WTC11 (cell line): ENCODE data around the gene RRN3. TPM values are rescaled to one million over a fixed set of nuclear protein-coding genes. Genes with fewer than 3 reads are reported as not detected.

Experiments used
- ATAC-seq: fragments of 200-7000 bp; cut with Tn5 transposase; 2 replicates; pipeline ENCODE4 v1.10.0; 2021; ENCODE audit warnings: mild to moderate bottlenecking, moderate library complexity
- CTCF ChIA-PET: fragments of 300-600 bp; sonication (Branson Sonifier 250); formaldehyde crosslinking; loops from one replicate; lab custom pipeline; 2021; ENCODE audit warnings: antibody characterized with exemption; lab: Charles Lee
- POLR2A ChIA-PET: fragments of 350-600 bp; sonication (Branson Sonifier 250); formaldehyde crosslinking; loops from one replicate; lab custom pipeline; 2021; ENCODE audit warnings: antibody characterized with exemption; lab: Charles Lee
- DNase-seq: peaks from one replicate; pipeline ENCODE4 v3.0.0; 2021; ENCODE audit warnings: low spot score
- H3K27ac Mint-ChIP-seq: 2 replicates; pipeline ENCODE4 v1.8.0; 2021; ENCODE audit warnings: mixed read lengths
- H3K27me3 Mint-ChIP-seq: 2 replicates; pipeline ENCODE4 v1.8.0; 2021; ENCODE audit warnings: low read depth, mild to moderate bottlenecking, moderate library complexity, mixed read lengths
- H3K36me3 Mint-ChIP-seq: 2 replicates; pipeline ENCODE4 v1.8.0; 2021; ENCODE audit warnings: mixed read lengths
- H3K4me1 Mint-ChIP-seq: 2 replicates; pipeline ENCODE4 v1.8.0; 2022; ENCODE audit warnings: mixed read lengths
- H3K4me3 Mint-ChIP-seq: 2 replicates; pipeline ENCODE4 v1.8.0; 2021; ENCODE audit warnings: mild to moderate bottlenecking, moderate library complexity, mixed read lengths
- H3K9me3 Mint-ChIP-seq: 2 replicates; pipeline ENCODE4 v1.8.0; 2021; ENCODE audit warnings: mixed read lengths
- ATF1 ChIP-seq: sonication (generic); formaldehyde crosslinking; IDR thresholded peaks from 2 replicates; pipeline ENCODE4 v1.8.1; 2023; ENCODE audit warnings: mild to moderate bottlenecking, moderate library complexity, missing genetic modification reagents
- CTCF ChIP-seq: fragments of 200-600 bp; IDR thresholded peaks from 2 replicates; pipeline ENCODE4 v1.8.0; 2022; ENCODE audit warnings: antibody characterized with exemption
- ELF4 ChIP-seq: sonication (generic); formaldehyde crosslinking; IDR thresholded peaks from 2 replicates; pipeline ENCODE4 v1.8.1; 2022; ENCODE audit warnings: low read depth, mild to moderate bottlenecking, moderate library complexity, missing genetic modification reagents
- ESRRA ChIP-seq: sonication (generic); formaldehyde crosslinking; IDR thresholded peaks from 2 replicates; pipeline ENCODE4 v1.8.1; 2022; ENCODE audit warnings: mild to moderate bottlenecking, missing genetic modification reagents, borderline replicate concordance
- FOXP1 ChIP-seq: sonication (generic); formaldehyde crosslinking; IDR thresholded peaks from 2 replicates; pipeline ENCODE4 v1.8.0; 2022; ENCODE audit warnings: missing genetic modification reagents, mild to moderate bottlenecking, moderate library complexity, borderline replicate concordance
- FOXP4 ChIP-seq: sonication (generic); formaldehyde crosslinking; IDR thresholded peaks from 2 replicates; pipeline ENCODE4 v1.8.0; 2022; ENCODE audit warnings: mild to moderate bottlenecking, missing genetic modification reagents
- IRF1 ChIP-seq: sonication (generic); formaldehyde crosslinking; IDR thresholded peaks from 2 replicates; pipeline ENCODE4 v1.8.0; 2023; ENCODE audit warnings: missing genetic modification reagents
- IRF2 ChIP-seq: sonication (generic); formaldehyde crosslinking; IDR thresholded peaks from 2 replicates; pipeline ENCODE4 v1.8.0; 2022; ENCODE audit warnings: low read depth, missing genetic modification reagents, borderline replicate concordance
- JUN ChIP-seq: sonication (generic); formaldehyde crosslinking; IDR thresholded peaks from 2 replicates; pipeline ENCODE4 v1.8.0; 2023; ENCODE audit warnings: mild to moderate bottlenecking, missing genetic modification reagents
- KAT7 ChIP-seq: sonication (generic); formaldehyde crosslinking; IDR thresholded peaks from 2 replicates; pipeline ENCODE4 v1.8.1; 2023; ENCODE audit warnings: missing genetic modification reagents, mild to moderate bottlenecking, borderline replicate concordance
- MAX ChIP-seq: sonication (generic); formaldehyde crosslinking; IDR thresholded peaks from 2 replicates; pipeline ENCODE4 v1.8.0; 2022; ENCODE audit warnings: mild to moderate bottlenecking, missing genetic modification reagents
- NFATC4 ChIP-seq: fragments of 250-450 bp; sonication (Bioruptor Pico); IDR thresholded peaks from 2 replicates; pipeline ENCODE4 v1.9.0; 2021; ENCODE audit warnings: mild to moderate bottlenecking
- OVOL2 ChIP-seq: fragments of 250-450 bp; sonication (Bioruptor Pico); IDR thresholded peaks from 2 replicates; pipeline ENCODE4 v1.9.0; 2021; ENCODE audit warnings: mild to moderate bottlenecking, borderline replicate concordance
- PREB ChIP-seq: sonication (generic); formaldehyde crosslinking; IDR thresholded peaks from 2 replicates; pipeline ENCODE4 v1.8.1; 2022; ENCODE audit warnings: mild to moderate bottlenecking, missing genetic modification reagents, moderate library complexity, borderline replicate concordance
- SMAD3 ChIP-seq: sonication (generic); formaldehyde crosslinking; IDR thresholded peaks from 2 replicates; pipeline ENCODE4 v1.8.0; 2022; ENCODE audit warnings: missing genetic modification reagents, mild to moderate bottlenecking, borderline replicate concordance
- SMAD4 ChIP-seq: sonication (generic); formaldehyde crosslinking; IDR thresholded peaks from 2 replicates; pipeline ENCODE4 v1.8.0; 2022; ENCODE audit warnings: mild to moderate bottlenecking, missing genetic modification reagents
- SOX15 ChIP-seq: fragments of 250-450 bp; sonication (Bioruptor Pico); IDR thresholded peaks from 2 replicates; pipeline ENCODE4 v1.9.0; 2021; ENCODE audit warnings: mild to moderate bottlenecking
- SP1 ChIP-seq: sonication (generic); formaldehyde crosslinking; conservative IDR thresholded peaks from 2 replicates; pipeline ENCODE4 v1.8.1; 2022; ENCODE audit warnings: missing genetic modification reagents
- TP53 ChIP-seq: sonication (generic); formaldehyde crosslinking; IDR thresholded peaks from 2 replicates; pipeline ENCODE4 v1.8.1; 2023; ENCODE audit warnings: mild to moderate bottlenecking, missing genetic modification reagents
- ZNF219 ChIP-seq: sonication (generic); formaldehyde crosslinking; IDR thresholded peaks from 2 replicates; pipeline ENCODE4 v1.8.0; 2023; ENCODE audit warnings: missing genetic modification reagents, mild to moderate bottlenecking, borderline replicate concordance
- total RNA-seq: library from RNA; stranded (reverse); gene quantifications from 3 replicates; pipeline ENCODE4 v1.2.3, GENCODE V29; 2021
- TF ChIP-seq, protein P1 (sequence below): sonication (generic); formaldehyde crosslinking; IDR thresholded peaks from 2 replicates; pipeline ENCODE4 v1.8.0; 2023; ENCODE audit warnings: mild to moderate bottlenecking, missing genetic modification reagents
- TF ChIP-seq, protein P2 (sequence below): sonication (generic); formaldehyde crosslinking; IDR thresholded peaks from 2 replicates; pipeline ENCODE4 v1.8.1; 2023; ENCODE audit warnings: mild to moderate bottlenecking, missing genetic modification reagents, moderate library complexity
- TF ChIP-seq, protein P3 (sequence below): sonication (generic); formaldehyde crosslinking; IDR thresholded peaks from 2 replicates; pipeline ENCODE4 v1.8.1; 2022; ENCODE audit warnings: low read depth, missing genetic modification reagents, borderline replicate concordance
- TF ChIP-seq, protein P4 (sequence below): fragments of 250-450 bp; sonication (Bioruptor Pico); IDR thresholded peaks from 2 replicates; pipeline ENCODE4 v2.1.2; 2022; ENCODE audit warnings: mild to moderate bottlenecking, moderate library complexity

Gene RRN3
- total RNA-seq, 1 experiment from 2014 or later: 25.6 TPM

- TF ChIP-seq, protein P1, sequence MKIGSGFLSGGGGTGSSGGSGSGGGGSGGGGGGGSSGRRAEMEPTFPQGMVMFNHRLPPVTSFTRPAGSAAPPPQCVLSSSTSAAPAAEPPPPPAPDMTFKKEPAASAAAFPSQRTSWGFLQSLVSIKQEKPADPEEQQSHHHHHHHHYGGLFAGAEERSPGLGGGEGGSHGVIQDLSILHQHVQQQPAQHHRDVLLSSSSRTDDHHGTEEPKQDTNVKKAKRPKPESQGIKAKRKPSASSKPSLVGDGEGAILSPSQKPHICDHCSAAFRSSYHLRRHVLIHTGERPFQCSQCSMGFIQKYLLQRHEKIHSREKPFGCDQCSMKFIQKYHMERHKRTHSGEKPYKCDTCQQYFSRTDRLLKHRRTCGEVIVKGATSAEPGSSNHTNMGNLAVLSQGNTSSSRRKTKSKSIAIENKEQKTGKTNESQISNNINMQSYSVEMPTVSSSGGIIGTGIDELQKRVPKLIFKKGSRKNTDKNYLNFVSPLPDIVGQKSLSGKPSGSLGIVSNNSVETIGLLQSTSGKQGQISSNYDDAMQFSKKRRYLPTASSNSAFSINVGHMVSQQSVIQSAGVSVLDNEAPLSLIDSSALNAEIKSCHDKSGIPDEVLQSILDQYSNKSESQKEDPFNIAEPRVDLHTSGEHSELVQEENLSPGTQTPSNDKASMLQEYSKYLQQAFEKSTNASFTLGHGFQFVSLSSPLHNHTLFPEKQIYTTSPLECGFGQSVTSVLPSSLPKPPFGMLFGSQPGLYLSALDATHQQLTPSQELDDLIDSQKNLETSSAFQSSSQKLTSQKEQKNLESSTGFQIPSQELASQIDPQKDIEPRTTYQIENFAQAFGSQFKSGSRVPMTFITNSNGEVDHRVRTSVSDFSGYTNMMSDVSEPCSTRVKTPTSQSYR (CRISPR knock-in tag): no peak
- TF ChIP-seq PREB (CRISPR knock-in tag) (no peak), FOXP1 (no peak), ATF1 (CRISPR knock-in tag) (no peak), ELF4 (CRISPR knock-in tag) (no peak), TP53 (no peak), KAT7 (CRISPR knock-in tag) (no peak)
- TF ChIP-seq, protein P2, sequence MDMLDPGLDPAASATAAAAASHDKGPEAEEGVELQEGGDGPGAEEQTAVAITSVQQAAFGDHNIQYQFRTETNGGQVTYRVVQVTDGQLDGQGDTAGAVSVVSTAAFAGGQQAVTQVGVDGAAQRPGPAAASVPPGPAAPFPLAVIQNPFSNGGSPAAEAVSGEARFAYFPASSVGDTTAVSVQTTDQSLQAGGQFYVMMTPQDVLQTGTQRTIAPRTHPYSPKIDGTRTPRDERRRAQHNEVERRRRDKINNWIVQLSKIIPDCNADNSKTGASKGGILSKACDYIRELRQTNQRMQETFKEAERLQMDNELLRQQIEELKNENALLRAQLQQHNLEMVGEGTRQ (CRISPR knock-in tag): no peak
- TF ChIP-seq, protein P3, sequence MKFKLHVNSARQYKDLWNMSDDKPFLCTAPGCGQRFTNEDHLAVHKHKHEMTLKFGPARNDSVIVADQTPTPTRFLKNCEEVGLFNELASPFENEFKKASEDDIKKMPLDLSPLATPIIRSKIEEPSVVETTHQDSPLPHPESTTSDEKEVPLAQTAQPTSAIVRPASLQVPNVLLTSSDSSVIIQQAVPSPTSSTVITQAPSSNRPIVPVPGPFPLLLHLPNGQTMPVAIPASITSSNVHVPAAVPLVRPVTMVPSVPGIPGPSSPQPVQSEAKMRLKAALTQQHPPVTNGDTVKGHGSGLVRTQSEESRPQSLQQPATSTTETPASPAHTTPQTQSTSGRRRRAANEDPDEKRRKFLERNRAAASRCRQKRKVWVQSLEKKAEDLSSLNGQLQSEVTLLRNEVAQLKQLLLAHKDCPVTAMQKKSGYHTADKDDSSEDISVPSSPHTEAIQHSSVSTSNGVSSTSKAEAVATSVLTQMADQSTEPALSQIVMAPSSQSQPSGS: no peak
- TF ChIP-seq, protein P4, sequence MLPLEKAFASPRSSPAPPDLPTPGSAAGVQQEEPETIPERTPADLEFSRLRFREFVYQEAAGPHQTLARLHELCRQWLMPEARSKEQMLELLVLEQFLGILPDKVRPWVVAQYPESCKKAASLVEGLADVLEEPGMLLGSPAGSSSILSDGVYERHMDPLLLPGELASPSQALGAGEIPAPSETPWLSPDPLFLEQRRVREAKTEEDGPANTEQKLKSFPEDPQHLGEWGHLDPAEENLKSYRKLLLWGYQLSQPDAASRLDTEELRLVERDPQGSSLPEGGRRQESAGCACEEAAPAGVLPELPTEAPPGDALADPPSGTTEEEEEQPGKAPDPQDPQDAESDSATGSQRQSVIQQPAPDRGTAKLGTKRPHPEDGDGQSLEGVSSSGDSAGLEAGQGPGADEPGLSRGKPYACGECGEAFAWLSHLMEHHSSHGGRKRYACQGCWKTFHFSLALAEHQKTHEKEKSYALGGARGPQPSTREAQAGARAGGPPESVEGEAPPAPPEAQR (CRISPR knock-in tag): no peak
Measured at GRCh38 chr16:15053904-15054303, 40.2 kb downstream of the RRN3 start (continued).

GRCh38 chr16:15052747-15053476 lies 41.2 kb downstream of the RRN3 start:
- ATAC-seq (no peak), DNase-seq (no peak)
- H3K4me3 Mint-ChIP-seq: no peak overlapping the region
- no peak overlapping the region for H3K27ac Mint-ChIP-seq
- TF ChIP-seq NFATC4 (CRISPR knock-in tag) (no peak), OVOL2 (CRISPR knock-in tag) (no peak), JUN (CRISPR knock-in tag) (no peak), SOX15 (no peak), IRF2 (no peak), ZNF219 (no peak), SP1 (CRISPR knock-in tag) (no peak), SMAD4 (no peak), FOXP4 (no peak), CTCF (no peak), IRF1 (CRISPR knock-in tag) (no peak), SMAD3 (CRISPR knock-in tag) (no peak), KAT7 (CRISPR knock-in tag) (no peak), MAX (CRISPR knock-in tag) (no peak), ESRRA (no peak)
- no peaks in the 10 kb centered on the region for H3K9me3 Mint-ChIP-seq
- POLR2A ChIA-PET: no interaction called here
- H3K27me3 Mint-ChIP-seq: no peaks in the 10 kb centered on the region
- H3K36me3 Mint-ChIP-seq: no peaks in the 10 kb centered on the region
- CTCF ChIA-PET: no interaction called here
- peaks cover 12% of the 10 kb centered on the region; the same call in 1 of the 2 replicates for H3K4me1 Mint-ChIP-seq
